ENCODE results near the gene CNTNAP2.

DNA sequence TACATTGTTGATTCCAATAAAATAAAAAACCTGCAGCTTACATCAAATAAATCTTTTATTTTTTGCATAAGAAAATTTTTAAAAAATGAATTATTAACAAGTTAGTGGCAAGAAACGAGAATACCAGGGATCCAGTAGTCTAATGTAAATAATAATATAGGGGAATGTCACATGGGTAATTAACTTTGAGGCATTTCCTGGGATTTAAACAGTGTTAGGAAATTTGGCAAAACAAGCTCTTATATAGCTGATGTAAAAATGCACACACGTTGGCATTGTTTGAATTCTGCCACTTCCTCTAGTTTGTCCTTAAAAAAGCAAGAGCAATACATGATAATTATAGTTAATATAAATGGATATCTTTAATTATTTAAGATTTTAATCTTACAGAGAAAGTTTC lies 768.6 kb downstream of the CNTNAP2 start:
- TF ChIP-seq, protein P1, sequence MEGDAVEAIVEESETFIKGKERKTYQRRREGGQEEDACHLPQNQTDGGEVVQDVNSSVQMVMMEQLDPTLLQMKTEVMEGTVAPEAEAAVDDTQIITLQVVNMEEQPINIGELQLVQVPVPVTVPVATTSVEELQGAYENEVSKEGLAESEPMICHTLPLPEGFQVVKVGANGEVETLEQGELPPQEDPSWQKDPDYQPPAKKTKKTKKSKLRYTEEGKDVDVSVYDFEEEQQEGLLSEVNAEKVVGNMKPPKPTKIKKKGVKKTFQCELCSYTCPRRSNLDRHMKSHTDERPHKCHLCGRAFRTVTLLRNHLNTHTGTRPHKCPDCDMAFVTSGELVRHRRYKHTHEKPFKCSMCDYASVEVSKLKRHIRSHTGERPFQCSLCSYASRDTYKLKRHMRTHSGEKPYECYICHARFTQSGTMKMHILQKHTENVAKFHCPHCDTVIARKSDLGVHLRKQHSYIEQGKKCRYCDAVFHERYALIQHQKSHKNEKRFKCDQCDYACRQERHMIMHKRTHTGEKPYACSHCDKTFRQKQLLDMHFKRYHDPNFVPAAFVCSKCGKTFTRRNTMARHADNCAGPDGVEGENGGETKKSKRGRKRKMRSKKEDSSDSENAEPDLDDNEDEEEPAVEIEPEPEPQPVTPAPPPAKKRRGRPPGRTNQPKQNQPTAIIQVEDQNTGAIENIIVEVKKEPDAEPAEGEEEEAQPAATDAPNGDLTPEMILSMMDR (conservative IDR thresholded peaks at IDR 0.05; ENCODE audit: low read depth, low read length), result no peak
- no peak for TF ChIP-seq POLR2A (IDR thresholded peaks at IDR 0.05; ENCODE audit: low read depth, low read length)
- no peak for TF ChIP-seq RCOR1 (IDR thresholded peaks at IDR 0.05; ENCODE audit: insufficient replicate concordance, low read length)
- no peak for TF ChIP-seq CHD1 (IDR thresholded peaks at IDR 0.05; ENCODE audit: low read depth, low read length)
- no peak for TF ChIP-seq SMC3 (IDR thresholded peaks at IDR 0.05; ENCODE audit: low read depth, low read length)
- no peak for TF ChIP-seq RFX5 (IDR thresholded peaks at IDR 0.05; ENCODE audit: low read depth, low read length)
- TF ChIP-seq MAFK (IDR thresholded peaks at IDR 0.05; ENCODE audit: low read depth, low read length), result no peak
- TF ChIP-seq, protein P2, sequence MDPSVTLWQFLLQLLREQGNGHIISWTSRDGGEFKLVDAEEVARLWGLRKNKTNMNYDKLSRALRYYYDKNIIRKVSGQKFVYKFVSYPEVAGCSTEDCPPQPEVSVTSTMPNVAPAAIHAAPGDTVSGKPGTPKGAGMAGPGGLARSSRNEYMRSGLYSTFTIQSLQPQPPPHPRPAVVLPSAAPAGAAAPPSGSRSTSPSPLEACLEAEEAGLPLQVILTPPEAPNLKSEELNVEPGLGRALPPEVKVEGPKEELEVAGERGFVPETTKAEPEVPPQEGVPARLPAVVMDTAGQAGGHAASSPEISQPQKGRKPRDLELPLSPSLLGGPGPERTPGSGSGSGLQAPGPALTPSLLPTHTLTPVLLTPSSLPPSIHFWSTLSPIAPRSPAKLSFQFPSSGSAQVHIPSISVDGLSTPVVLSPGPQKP (IDR thresholded peaks at IDR 0.05; ENCODE audit: borderline replicate concordance, low read depth, low read length), result no peak
- no peak for TF ChIP-seq RAD21 (IDR thresholded peaks at IDR 0.05; ENCODE audit: low read length)
- TF ChIP-seq CEBPB (IDR thresholded peaks at IDR 0.05; ENCODE audit: low read depth, low read length), result no peak
- TF ChIP-seq FOS (IDR thresholded peaks at IDR 0.05; ENCODE audit: low read depth, low read length), result no peak
- TF ChIP-seq, protein P3, sequence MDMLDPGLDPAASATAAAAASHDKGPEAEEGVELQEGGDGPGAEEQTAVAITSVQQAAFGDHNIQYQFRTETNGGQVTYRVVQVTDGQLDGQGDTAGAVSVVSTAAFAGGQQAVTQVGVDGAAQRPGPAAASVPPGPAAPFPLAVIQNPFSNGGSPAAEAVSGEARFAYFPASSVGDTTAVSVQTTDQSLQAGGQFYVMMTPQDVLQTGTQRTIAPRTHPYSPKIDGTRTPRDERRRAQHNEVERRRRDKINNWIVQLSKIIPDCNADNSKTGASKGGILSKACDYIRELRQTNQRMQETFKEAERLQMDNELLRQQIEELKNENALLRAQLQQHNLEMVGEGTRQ (IDR thresholded peaks at IDR 0.05; ENCODE audit: low read depth, low read length), result no peak
- no peak for TF ChIP-seq BHLHE40 (IDR thresholded peaks at IDR 0.05; ENCODE audit: low read depth, low read length)
